K562 (cell line): ENCODE results near the gene MYL12B. TPM values are rescaled to one million over a fixed set of nuclear protein-coding genes. Genes with fewer than 3 reads are reported as not detected.
A peak's percentile ranks its signal among the peaks of the same experiment; 100 is the strongest.

Experiments
- ATF1 ChIP-seq, 2 experiments: fragments of 450-650 bp in 1 of 2; IDR thresholded peaks; 2 replicates each; pipeline ENCODE4 v1.6.1; 2016; ENCODE audit warnings: missing compliant biosample characterization in 1 of 2, missing genetic modification characterization in 1 of 2
- CEBPB ChIP-seq: fragments of 450-650 bp; IDR thresholded peaks from 2 replicates; pipeline ENCODE4 v1.6.1; 2016; ENCODE audit warnings: missing genetic modification characterization, missing compliant biosample characterization
- CHD2 ChIP-seq: IDR thresholded peaks from 2 replicates; pipeline ENCODE4 v1.6.1; 2011; ENCODE audit warnings: low read depth, low read length
- DIDO1 ChIP-seq: fragments of 450-650 bp; IDR thresholded peaks from 2 replicates; pipeline ENCODE4 v1.6.1; 2016; ENCODE audit warnings: low read depth, missing biosample characterization, missing genetic modification characterization
- E2F5 ChIP-seq: sonication (generic); formaldehyde crosslinking; IDR thresholded peaks from 2 replicates; pipeline ENCODE4 v1.8.0; 2022; ENCODE audit warnings: mild to moderate bottlenecking, missing genetic modification reagents
- HOMEZ ChIP-seq: fragments of 250-450 bp; sonication (Bioruptor Pico); IDR thresholded peaks from 2 replicates; pipeline ENCODE4 v1.4.0; 2020; ENCODE audit warnings: mild to moderate bottlenecking, moderate library complexity
- LCOR ChIP-seq: sonication (generic); formaldehyde crosslinking; IDR thresholded peaks from 2 replicates; pipeline ENCODE4 v1.8.0; 2022; ENCODE audit warnings: mild to moderate bottlenecking, missing genetic modification reagents
- MBD2 ChIP-seq: sonication (generic); IDR thresholded peaks from 2 replicates; pipeline ENCODE4 v1.6.1; 2016; ENCODE audit warnings: low read depth, borderline replicate concordance
- NCOA1 ChIP-seq: fragments of 450-650 bp; IDR thresholded peaks from 2 replicates; pipeline ENCODE4 v1.6.1; 2016; ENCODE audit warnings: low read depth
- NR0B1 ChIP-seq: fragments of 450-650 bp; IDR thresholded peaks from one replicate; pipeline ENCODE4 v1.6.1; 2018; ENCODE audit warnings: mild to moderate bottlenecking, moderate library complexity; ENCODE audit not compliant: partially characterized antibody
- PTTG1 ChIP-seq: fragments of 450-650 bp; IDR thresholded peaks from 2 replicates; pipeline ENCODE4 v1.6.1; 2016; ENCODE audit warnings: low read depth, mild to moderate bottlenecking, missing genetic modification characterization, missing compliant biosample characterization
- STAT6 ChIP-seq: sonication (generic); formaldehyde crosslinking; IDR thresholded peaks from 2 replicates; pipeline ENCODE4 v1.8.1; 2023; ENCODE audit warnings: mild to moderate bottlenecking, missing genetic modification reagents
- TEAD4 ChIP-seq, 2 experiments: sonication (generic) in 1 of 2; formaldehyde crosslinking in 1 of 2; IDR thresholded peaks; 2 replicates each; pipeline versions ENCODE4 v1.6.1 to v1.8.0; 2012 to 2022; ENCODE audit warnings: borderline replicate concordance in 1 of 2, inconsistent platforms in 1 of 2, low read length in 1 of 2, mild to moderate bottlenecking in 1 of 2, missing genetic modification reagents in 1 of 2
- ZNF512 ChIP-seq: IDR thresholded peaks from 2 replicates; pipeline ENCODE4 v1.6.1; 2016; ENCODE audit warnings: missing genetic modification characterization, missing compliant biosample characterization
- polyA plus RNA-seq, 8 experiments: library from polyadenylated mRNA; depleted of rRNA in 4 of 8; stranded (reverse) in 5 of 8; unstranded in 3 of 8; fragments of >200 nt; fragmentation: Nextera tagmentation in 2 of 8; fragmentation: Illumina TruSeq in 1 of 8; extraction: Ambion mirVana in 2 of 8; extraction: Trizol in 1 of 8; gene quantifications; 2 replicates each; pipeline versions ENCODE4 v1.2.1 to v1.2.3, GENCODE V29; 2011 to 2014; ENCODE audit warnings: inconsistent platforms in 1 of 8, missing spikeins in 1 of 8
- total RNA-seq, 7 experiments: library from RNA; depleted of rRNA in 6 of 7; stranded (reverse); fragments of >200 nt in 6 of 7; fragmentation: Illumina TruSeq in 2 of 7; extraction: Trizol in 2 of 7; gene quantifications; 2 replicates each; pipeline versions ENCODE4 v1.2.1 to v1.2.3, GENCODE V29; 2011 to 2021; ENCODE audit warnings: low replicate concordance in 1 of 7

The MYL12B gene
- total and polyA plus RNA-seq, 9 of the 15 experiments (the other 6 are each of a cell fraction or from before 2014, with no cell fraction given), result 220 to 995 (median 463) TPM

- TF ChIP-seq E2F5 (no peak), NCOA1 (no peak), LCOR (CRISPR knock-in tag) (no peak), CHD2 (no peak), NR0B1 (no peak), ZNF512 (tag) (no peak), STAT6 (no peak), MBD2 (no peak), TEAD4 (IDR thresholded peaks at IDR 0.05; ENCODE audit: low read length) (0 out of 2 replicates have a peak, but pooled peaks have one; percentile 32), TEAD4 (CRISPR knock-in tag; IDR thresholded peaks at IDR 0.05; ENCODE audit: borderline replicate concordance) (no peak), HOMEZ (CRISPR knock-in tag) (no peak), ATF1 (CRISPR knock-in tag; IDR thresholded peaks at IDR 0.05) (no peak), ATF1 (tag; IDR thresholded peaks at IDR 0.05) (peak; percentile 38; the same call in 1 of the 2 replicates), CEBPB (peak; percentile 34; the same call in 1 of the 2 replicates), DIDO1 (tag) (no peak), PTTG1 (tag) (no peak)
These were observed 43.8 kb upstream of the MYL12B start (continued) for GRCh38 chr18:3217948-3218647.
